Spleen (tissue), 11 donors: ENCODE results near the gene ESYT1. TPM values are rescaled to one million over a fixed set of nuclear protein-coding genes. Genes with fewer than 3 reads are reported as not detected.

Experiments
- DNase-seq: peaks from one replicate; pipeline ENCODE4 v3.0.0-alpha.2; 2020
- H3K27ac ChIP-seq, 8 donors: fragments of 200-600 bp; sonication (generic) in 7 of 8; 1 replicate in 4 of 8; 2 replicates in 4 of 8; pipeline versions ENCODE4 v1.5.0 to v1.8.0; 2016 to 2021; ENCODE audit warnings: inconsistent platforms in 4 of 8, mild to moderate bottlenecking in 4 of 8, moderate library complexity in 1 of 8
- H3K27me3 ChIP-seq, 7 donors: fragments of 200-600 bp; sonication (generic) in 6 of 7; replicated peaks in 1 of 7; 1 replicate in 4 of 7; 2 replicates in 3 of 7; pipeline versions ENCODE4 v1.5.0 to v1.8.0; 2016 to 2021; ENCODE audit warnings: inconsistent platforms in 3 of 7, mild to moderate bottlenecking in 1 of 7
- H3K36me3 ChIP-seq, 6 donors: fragments of 200-600 bp; sonication (generic) in 5 of 6; 1 replicate in 4 of 6; 2 replicates in 2 of 6; pipeline versions ENCODE4 v1.5.0 to v1.8.0; 2016 to 2021; ENCODE audit warnings: inconsistent platforms in 2 of 6
- H3K4me1 ChIP-seq, 6 donors: fragments of 200-600 bp; sonication (generic) in 5 of 6; 1 replicate in 3 of 6; 2 replicates in 3 of 6; pipeline versions ENCODE4 v1.5.0 to v1.8.0; 2016 to 2021; ENCODE audit warnings: inconsistent platforms in 3 of 6
- H3K4me3 ChIP-seq, 8 donors: fragments of 200-600 bp; sonication (generic) in 7 of 8; 1 replicate in 4 of 8; 2 replicates in 4 of 8; pipeline versions ENCODE4 v1.5.0 to v1.8.0; 2016 to 2021; ENCODE audit warnings: inconsistent platforms in 4 of 8, mild to moderate bottlenecking in 4 of 8, moderate library complexity in 2 of 8
- H3K9me3 ChIP-seq, 8 donors: fragments of 200-600 bp; sonication (generic) in 7 of 8; 1 replicate in 4 of 8; 2 replicates in 4 of 8; pipeline versions ENCODE4 v1.5.0 to v1.8.0; 2016 to 2021; ENCODE audit warnings: inconsistent platforms in 4 of 8
- POLR2A ChIP-seq, 3 donors: fragments of 450-650 bp; IDR thresholded peaks; one replicate each; pipeline ENCODE4 v1.5.1; 2017; ENCODE audit warnings: antibody characterized with exemption in 3 of 3, mild to moderate bottlenecking in 1 of 3
- POLR2AphosphoS5 ChIP-seq, 3 donors: sonication (generic); formaldehyde crosslinking; IDR thresholded peaks; one replicate each; pipeline ENCODE4 v1.5.1; 2017; ENCODE audit warnings: antibody characterized with exemption in 3 of 3
- WGBS, 5 donors: extraction: QIAGEN DNeasy Blood & Tissue Kit in 3 of 5; methylation state at CpG; one replicate each; pipeline versions ENCODE4 v1.1.5 to v1.1.7; 2013 to 2018; 5-methylcytosine and 5-hydroxymethylcytosine counted together
- intact Hi-C: fragments of 100-400 bp; cut with DNase I; formaldehyde crosslinking; loops from one replicate; pipeline ENCODE4 v1.15.0; 2023; ENCODE audit warnings: low total_unique reads
- polyA plus RNA-seq, 3 donors: library from polyadenylated mRNA; stranded (reverse); fragments of 200-250 nt; gene quantifications; one replicate each; pipeline ENCODE4 v1.2.1, GENCODE V29; 2013
- total RNA-seq, 7 donors: library from RNA; depleted of rRNA in 3 of 7; stranded (reverse); fragments of >200 nt in 3 of 7; fragmentation: NEBNext Ultra II Directional in 4 of 7; extraction: Animal tissue kit (Norgen Biotek cat#: 25700) in 4 of 7; gene quantifications; one replicate each; pipeline versions ENCODE4 v1.1.0 to v1.2.1, GENCODE V29; 2016 to 2021
- TF ChIP-seq, protein P1 (sequence below), 11 experiments: fragments of 200-600 bp in 7 of 11; fragments of 450-650 bp in 4 of 11; sonication (generic) in 4 of 11; IDR thresholded peaks in 8 of 11; conservative IDR thresholded peaks in 3 of 11; 1 replicate in 7 of 11; 2 replicates in 4 of 11; pipeline versions ENCODE4 v1.4.0 to v1.8.0; 2016 to 2021; ENCODE audit warnings: antibody characterized with exemption in 11 of 11, inconsistent platforms in 4 of 11, mild to moderate bottlenecking in 1 of 11
- donor health status: healthy with polysubstance abuse.
- donor health status: DM: no; HTN: no; CAD: no; lungs with moderate emphysema.
- donor health status: DM: no; HTN: no; CAD: no.
- donor health status: Bipolar disorder and iron deficiency.
- donor health status: healthy.
- donor health status: DM: no; HTN: no; CAD: no.
- donor health status: DM: yes; HTN: yes; CAD: no.

The ESYT1 gene
- total and polyA plus RNA-seq, 10 donors: 20.2 to 112 (median 103) TPM

- H3K9me3 ChIP-seq: no peaks in the 10 kb centered on the region
- peaks cover 2 to 27% (median 20%) of the 10 kb centered on the region in 6 donors for H3K4me1 ChIP-seq
- peak; percentile 79 for DNase-seq
- intact Hi-C loops: no loop called here
- H3K27me3 ChIP-seq: peaks cover 0 to 42% (median 15%) of the 10 kb centered on the region in 7 donors
- WGBS, 5 donors: 0 to 2% (median 1%) methylated on average over 39 to 59 of the region's 59 CpGs
- TF ChIP-seq POLR2AphosphoS5 (IDR thresholded peaks at IDR 0.05): peak in 1 of 3 donors; percentile 31
- TF ChIP-seq, protein P1, sequence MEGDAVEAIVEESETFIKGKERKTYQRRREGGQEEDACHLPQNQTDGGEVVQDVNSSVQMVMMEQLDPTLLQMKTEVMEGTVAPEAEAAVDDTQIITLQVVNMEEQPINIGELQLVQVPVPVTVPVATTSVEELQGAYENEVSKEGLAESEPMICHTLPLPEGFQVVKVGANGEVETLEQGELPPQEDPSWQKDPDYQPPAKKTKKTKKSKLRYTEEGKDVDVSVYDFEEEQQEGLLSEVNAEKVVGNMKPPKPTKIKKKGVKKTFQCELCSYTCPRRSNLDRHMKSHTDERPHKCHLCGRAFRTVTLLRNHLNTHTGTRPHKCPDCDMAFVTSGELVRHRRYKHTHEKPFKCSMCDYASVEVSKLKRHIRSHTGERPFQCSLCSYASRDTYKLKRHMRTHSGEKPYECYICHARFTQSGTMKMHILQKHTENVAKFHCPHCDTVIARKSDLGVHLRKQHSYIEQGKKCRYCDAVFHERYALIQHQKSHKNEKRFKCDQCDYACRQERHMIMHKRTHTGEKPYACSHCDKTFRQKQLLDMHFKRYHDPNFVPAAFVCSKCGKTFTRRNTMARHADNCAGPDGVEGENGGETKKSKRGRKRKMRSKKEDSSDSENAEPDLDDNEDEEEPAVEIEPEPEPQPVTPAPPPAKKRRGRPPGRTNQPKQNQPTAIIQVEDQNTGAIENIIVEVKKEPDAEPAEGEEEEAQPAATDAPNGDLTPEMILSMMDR (IDR thresholded peaks at IDR 0.05 in 8 of 11, conservative IDR thresholded peaks at IDR 0.05 in 3 of 11): no peak
- TF ChIP-seq POLR2A (IDR thresholded peaks at IDR 0.05): no peak
- H3K4me3 ChIP-seq: peak within 1 kb of the TSS; percentile 37 to 83 (median 56)
- no peaks in the 10 kb centered on the region for H3K36me3 ChIP-seq
- H3K27ac ChIP-seq: peak within 1 kb of the TSS in 5 of 8 donors; percentile 26 to 59 (median 35)
These were observed 48.1 kb upstream of the ESYT1 start, which contains the start of gene ERBB3 for GRCh38 chr12:56079723-56080555. ERBB3 (plus strand) TSS chr12:56080165; CDS start chr12:56080301, 136 bp downstream.

DNA sequence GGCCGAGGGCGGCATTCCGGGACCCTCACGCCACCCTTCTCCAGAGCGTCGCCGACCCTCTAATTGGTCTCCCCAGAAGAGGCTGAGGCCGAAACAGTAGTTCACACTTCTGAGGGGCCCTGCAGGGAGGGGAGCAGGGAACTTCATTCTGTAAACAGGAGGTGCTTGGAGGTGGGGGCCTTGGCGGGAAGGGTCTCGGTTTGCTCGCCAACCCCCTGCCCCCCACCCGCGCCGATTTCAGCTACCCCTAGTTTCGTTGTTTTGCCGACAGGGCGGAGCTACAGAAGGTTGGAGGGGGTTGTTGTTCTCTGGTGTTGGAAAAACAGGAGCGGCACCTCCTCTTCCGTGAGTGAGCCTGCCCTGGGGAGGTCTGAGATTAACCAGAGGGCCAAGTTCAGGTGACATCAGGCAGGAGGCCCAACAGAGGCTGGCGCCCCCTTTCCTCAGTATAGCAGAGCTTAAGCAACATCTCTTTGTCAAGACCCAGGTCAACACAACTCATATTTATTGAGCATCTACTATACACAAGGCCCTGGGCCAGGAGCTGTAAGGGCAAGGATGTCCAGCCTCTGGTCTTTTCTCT is 47.4 kb upstream of the ESYT1 start:
- WGBS, 5 donors: 24 to 44% (median 32%) methylated on average over 13 to 20 of the region's 20 CpGs
- Histone ChIP-seq H3K9me3 (no peaks in the 10 kb centered on the region), H3K27ac (no peak overlapping the region), H3K36me3 (no peaks in the 10 kb centered on the region), H3K27me3 (peaks cover 0 to 42% (median 15%) of the 10 kb centered on the region in 7 donors), H3K4me3 (peak overlapping the region in 6 of 8 donors; percentile 50 to 83 (median 56)), H3K4me1 (peaks cover 2 to 27% (median 20%) of the 10 kb centered on the region in 6 donors)
- TF ChIP-seq POLR2AphosphoS5 (IDR thresholded peaks at IDR 0.05) (no peak), POLR2A (IDR thresholded peaks at IDR 0.05) (no peak)
- TF ChIP-seq, protein P1 (IDR thresholded peaks at IDR 0.05 in 8 of 11, conservative IDR thresholded peaks at IDR 0.05 in 3 of 11): no peak
- intact Hi-C loops: no loop called here
- no peak for DNase-seq

- Histone ChIP-seq H3K9me3 (no peaks in the 10 kb centered on the region), H3K4me3 (no peak overlapping the region), H3K27me3 (peaks cover 0 to 42% (median 15%) of the 10 kb centered on the region in 7 donors), H3K4me1 (peaks cover 2 to 27% (median 20%) of the 10 kb centered on the region in 6 donors), H3K36me3 (no peaks in the 10 kb centered on the region), H3K27ac (no peak overlapping the region)
- intact Hi-C loops: no loop called here
- TF ChIP-seq POLR2AphosphoS5 (IDR thresholded peaks at IDR 0.05) (no peak), POLR2A (IDR thresholded peaks at IDR 0.05) (no peak)
- TF ChIP-seq, protein P1 (IDR thresholded peaks at IDR 0.05 in 8 of 11, conservative IDR thresholded peaks at IDR 0.05 in 3 of 11): no peak
- WGBS, 5 donors: 51 to 69% (median 63%) methylated on average over 6 of the region's 6 CpGs
- DNase-seq: no peak
These were observed 46.4 kb upstream of the ESYT1 start for GRCh38 chr12:56081393-56082347.
